DND-41 (cell line): ENCODE measurements around the gene FAM170B.

ENCODE experiments used
- EZH2 ChIP-seq: IDR thresholded peaks from 3 replicates; pipeline ENCODE4 v1.6.1; 2012; ENCODE audit warnings: borderline replicate concordance, low read depth, mild to moderate bottlenecking, moderate library complexity, low read length, inconsistent platforms; ENCODE audit not compliant: severe bottlenecking
- TF ChIP-seq, protein P1 (sequence below): IDR thresholded peaks from 2 replicates; pipeline ENCODE4 v1.5.1; 2012; ENCODE audit warnings: borderline replicate concordance, low read length, moderate library complexity, mild to moderate bottlenecking; ENCODE audit not compliant: poor library complexity, severe bottlenecking; ENCODE audit errors: extremely low read depth

DNA sequence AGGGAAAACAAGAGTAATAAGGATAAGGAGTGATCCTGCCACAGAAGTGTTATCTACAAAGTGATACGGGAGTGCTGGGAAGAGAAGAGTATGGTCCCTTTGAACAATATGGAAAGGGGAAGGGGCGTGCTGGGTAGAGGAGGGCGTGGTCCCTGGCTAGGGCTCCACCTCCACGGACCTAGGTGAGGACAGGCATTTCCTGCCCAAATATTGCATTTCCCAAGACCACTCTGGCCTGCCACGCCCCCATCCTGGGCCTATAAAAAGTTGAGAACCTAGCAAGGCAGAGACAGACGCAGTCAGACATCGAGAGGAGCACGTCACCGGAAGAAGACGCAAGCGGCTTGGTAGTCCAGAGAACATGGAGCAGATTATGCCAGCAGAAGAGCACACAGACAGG lies 41.3 kb downstream of the FAM170B start:
- TF ChIP-seq, protein P1, sequence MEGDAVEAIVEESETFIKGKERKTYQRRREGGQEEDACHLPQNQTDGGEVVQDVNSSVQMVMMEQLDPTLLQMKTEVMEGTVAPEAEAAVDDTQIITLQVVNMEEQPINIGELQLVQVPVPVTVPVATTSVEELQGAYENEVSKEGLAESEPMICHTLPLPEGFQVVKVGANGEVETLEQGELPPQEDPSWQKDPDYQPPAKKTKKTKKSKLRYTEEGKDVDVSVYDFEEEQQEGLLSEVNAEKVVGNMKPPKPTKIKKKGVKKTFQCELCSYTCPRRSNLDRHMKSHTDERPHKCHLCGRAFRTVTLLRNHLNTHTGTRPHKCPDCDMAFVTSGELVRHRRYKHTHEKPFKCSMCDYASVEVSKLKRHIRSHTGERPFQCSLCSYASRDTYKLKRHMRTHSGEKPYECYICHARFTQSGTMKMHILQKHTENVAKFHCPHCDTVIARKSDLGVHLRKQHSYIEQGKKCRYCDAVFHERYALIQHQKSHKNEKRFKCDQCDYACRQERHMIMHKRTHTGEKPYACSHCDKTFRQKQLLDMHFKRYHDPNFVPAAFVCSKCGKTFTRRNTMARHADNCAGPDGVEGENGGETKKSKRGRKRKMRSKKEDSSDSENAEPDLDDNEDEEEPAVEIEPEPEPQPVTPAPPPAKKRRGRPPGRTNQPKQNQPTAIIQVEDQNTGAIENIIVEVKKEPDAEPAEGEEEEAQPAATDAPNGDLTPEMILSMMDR = no peak
- TF ChIP-seq EZH2 = no peak
